Measurements from ENCODE around the gene SPINK14. TPM values are rescaled to one million over a fixed set of nuclear protein-coding genes. Genes with fewer than 3 reads are reported as not detected.

Gene SPINK14
- total RNA-seq, 3 donors from 2014 or later: not detected

- ATAC-seq (no peak), DNase-seq (no peak)
- Mint-ChIP-seq H3K4me1 (ENCODE audit: low read depth) (no peaks in the 10 kb centered on the region), H3K36me3 (ENCODE audit: insufficient read depth) (no peaks in the 10 kb centered on the region), H3K4me3 (no peak overlapping the region), H3K9me3 (no peaks in the 10 kb centered on the region), H3K27me3 (ENCODE audit: low read depth) (peaks cover 6% of the 10 kb centered on the region)
These were observed 40.9 kb downstream of the SPINK14 start for GRCh38 chr5:148209151-148209770.

GRCh38 chr5:148214665-148215185, 46.4 kb downstream of the SPINK14 start:
- Mint-ChIP-seq H3K36me3 (ENCODE audit: insufficient read depth) (no peaks in the 10 kb centered on the region), H3K9me3 (no peaks in the 10 kb centered on the region), H3K4me1 (ENCODE audit: low read depth) (no peaks in the 10 kb centered on the region), H3K4me3 (no peak overlapping the region), H3K27me3 (ENCODE audit: low read depth) (peaks cover 2% of the 10 kb centered on the region)
- ATAC-seq (no peak), DNase-seq (no peak)

GRCh38 chr5:148221508-148221907, 53.2 kb downstream of the SPINK14 start:
- DNase-seq: no peak
- Mint-ChIP-seq H3K9me3 (no peaks in the 10 kb centered on the region), H3K36me3 (ENCODE audit: insufficient read depth) (no peaks in the 10 kb centered on the region), H3K4me3 (no peak overlapping the region), H3K27me3 (ENCODE audit: low read depth) (peaks cover 3% of the 10 kb centered on the region), H3K4me1 (ENCODE audit: low read depth) (no peaks in the 10 kb centered on the region)
- no peak for ATAC-seq

- no peaks in the 10 kb centered on the region for H3K36me3 Mint-ChIP-seq (ENCODE audit: insufficient read depth)
- H3K4me3 Mint-ChIP-seq: no peak overlapping the region
- no peaks in the 10 kb centered on the region for H3K4me1 Mint-ChIP-seq (ENCODE audit: low read depth)
These were observed 55.9 kb downstream of the SPINK14 start for GRCh38 chr5:148224117-148224742.

More at GRCh38 chr5:148224117-148224742, 55.9 kb downstream of the SPINK14 start:
- Mint-ChIP-seq H3K27me3 (ENCODE audit: low read depth) (peaks cover 3% of the 10 kb centered on the region), H3K9me3 (no peaks in the 10 kb centered on the region)
- ATAC-seq: no peak
- DNase-seq: no peak

Other genes starting within 250 kb of the SPINK14 start
- not detected for gene SPINK5, start 104.6 kb upstream of the SPINK14 start, total RNA-seq
- gene SPINK6, start 34.5 kb downstream of the SPINK14 start, total RNA-seq: not detected
- not detected for gene MARCOL, start 70.0 kb downstream of the SPINK14 start, total RNA-seq
- gene SPINK13, start 100.2 kb downstream of the SPINK14 start, total RNA-seq: not detected
- not detected for gene SPINK7, start 143.9 kb downstream of the SPINK14 start, total RNA-seq
- not detected for gene SPINK9, start 167.0 kb downstream of the SPINK14 start, total RNA-seq
- 10 to 100 TPM; 29.8 to 31.5 (median 30.5) TPM for gene FBXO38, start 215.4 kb downstream of the SPINK14 start, total RNA-seq